GM23248 (cell line): ENCODE data around the gene TBC1D13.

ENCODE experiments used
- EZH2 ChIP-seq: fragments of 200-600 bp; sonication (generic); IDR thresholded peaks from 2 replicates; pipeline ENCODE4 v1.6.1; 2018; ENCODE audit warnings: antibody characterized with exemption, mild to moderate bottlenecking; ENCODE audit not compliant: insufficient read depth, poor library complexity, severe bottlenecking
- EZH2phosphoT487 ChIP-seq: fragments of 200-600 bp; sonication (generic); IDR thresholded peaks from 2 replicates; pipeline ENCODE4 v1.6.1; 2018; ENCODE audit warnings: antibody characterized with exemption, moderate library complexity, mild to moderate bottlenecking, low read depth; ENCODE audit not compliant: insufficient read depth

- no peak for TF ChIP-seq EZH2
- no peak for TF ChIP-seq EZH2phosphoT487
These were observed 20.8 kb downstream of the TBC1D13 start for GRCh38 chr9:128807827-128808226.
